NCI-H1417 (cell line): ENCODE measurements around the gene P2RY6.

Experiments used
- DNase-seq, 3 experiments: peaks; one replicate each; lab custom pipeline; 2025; lab: John Stamatoyannopoulos, UW

The P2RY6 gene

DNA sequence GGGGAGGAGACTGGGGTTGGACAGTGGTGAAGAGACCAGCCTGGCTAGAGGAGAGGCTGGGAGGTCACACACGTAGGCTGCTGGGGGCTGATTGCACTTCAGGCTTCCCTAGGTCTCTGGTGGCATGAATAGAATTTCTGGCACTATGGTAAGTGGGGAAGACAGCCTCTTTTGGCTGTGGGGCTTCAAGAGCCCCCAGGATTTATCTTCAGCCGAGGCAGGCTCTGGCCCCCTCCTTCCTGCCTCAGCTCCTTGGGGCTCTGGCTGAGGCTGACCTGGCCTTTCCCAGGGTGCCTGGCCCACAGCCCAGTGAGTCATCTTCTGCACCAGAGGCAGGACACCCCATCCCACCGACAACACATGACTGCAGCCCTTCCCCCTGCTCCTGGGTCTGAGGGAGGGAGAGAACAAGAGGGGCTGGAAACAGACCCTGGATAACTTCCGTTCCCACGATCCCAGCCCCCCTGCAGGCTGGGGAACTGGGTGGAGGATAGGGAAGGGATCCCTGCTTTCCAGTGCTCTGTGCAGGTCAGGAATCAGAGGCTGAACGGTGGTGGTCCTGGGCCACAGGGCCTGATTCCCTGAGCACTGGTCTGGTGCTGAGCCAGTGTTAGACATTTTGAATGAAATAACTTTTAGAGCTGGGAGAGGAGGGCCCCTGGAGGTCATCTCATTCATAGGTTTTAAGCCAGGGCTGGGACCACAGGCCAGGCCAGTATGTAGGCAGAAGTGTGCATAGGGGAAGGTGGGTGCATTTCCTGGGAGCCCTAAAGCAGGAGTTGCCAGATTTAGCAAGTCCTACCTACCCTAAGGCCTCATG, 62.5 kb downstream of the P2RY6 start:
- DNase-seq = no peak

DNA sequence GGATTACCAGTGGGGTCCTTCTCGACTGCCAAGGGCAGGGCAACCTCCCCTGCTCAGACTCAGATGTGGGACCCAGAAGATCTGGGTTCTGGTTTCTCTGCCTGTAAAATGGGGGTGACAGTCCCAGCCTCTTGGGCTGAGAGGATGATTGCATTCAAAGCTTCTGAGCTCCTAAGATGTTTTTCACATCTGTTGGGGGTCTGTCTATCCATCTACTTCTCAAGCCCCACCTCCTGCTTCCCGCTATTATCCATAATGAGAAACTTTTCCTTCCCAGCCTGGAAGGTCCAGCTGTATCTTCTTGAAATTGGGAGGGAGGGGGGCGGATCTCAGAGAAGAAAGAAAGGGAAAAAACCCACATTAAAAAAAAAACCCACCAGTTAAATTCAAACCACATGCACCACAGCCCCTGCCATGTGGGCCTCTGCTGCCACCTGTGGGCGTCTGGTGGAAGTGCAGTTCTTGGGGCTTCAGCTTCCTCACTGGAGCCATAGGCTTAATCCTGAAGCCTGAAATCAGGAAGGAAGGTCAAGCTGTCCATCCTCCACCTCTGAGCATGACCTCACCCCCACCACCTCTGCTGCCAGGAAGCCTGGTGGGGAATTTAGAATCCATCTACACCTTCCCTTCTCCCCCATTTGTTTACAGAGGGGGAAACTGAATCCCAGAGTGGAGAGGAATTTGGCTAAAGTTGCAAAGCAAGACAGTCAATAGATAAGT, 63.2 kb downstream of the P2RY6 start:
- DNase-seq = peak; percentile 65 to 87 (median 81)

DNA sequence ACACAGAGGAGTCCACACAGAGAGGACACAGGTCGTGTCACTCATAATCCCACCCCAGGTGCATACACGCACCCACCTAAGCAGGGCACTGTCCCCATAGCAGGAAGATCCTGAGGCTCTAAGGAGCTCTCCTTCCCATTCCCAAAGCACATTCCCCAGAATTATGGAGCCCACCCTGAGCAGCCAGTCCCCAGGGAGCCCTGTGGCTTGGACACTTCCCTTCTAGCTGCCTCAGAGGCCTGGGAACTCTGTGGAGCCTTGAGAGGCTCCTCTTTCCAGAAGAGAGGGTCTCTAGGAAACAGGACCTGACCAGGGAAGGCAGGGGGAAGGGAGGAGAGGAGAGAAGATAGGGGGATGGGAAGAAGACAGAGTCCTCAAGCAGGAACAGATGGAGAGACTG, 65.7 kb downstream of the P2RY6 start:
- DNase-seq = no peak

DNA sequence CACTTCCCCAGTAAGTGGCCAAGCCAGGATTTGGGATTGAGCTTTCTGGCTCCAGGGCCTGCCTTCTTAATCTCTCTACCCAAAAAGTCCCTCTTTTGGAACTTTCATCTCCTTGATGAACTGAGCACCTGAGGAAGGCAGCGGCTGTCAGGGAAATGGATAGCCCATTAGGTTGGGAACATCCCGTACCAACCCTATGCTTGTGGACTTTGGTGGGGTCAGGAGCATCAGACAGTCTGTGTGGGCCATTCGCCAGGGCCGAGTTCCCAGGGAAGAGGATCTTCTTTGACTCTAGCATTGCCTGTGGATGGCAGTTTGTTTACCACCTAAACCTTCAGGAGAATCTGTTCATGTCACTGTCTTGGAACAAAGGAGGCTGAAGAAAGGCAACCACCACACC, 66.1 kb downstream of the P2RY6 start:
- DNase-seq = no peak

DNA sequence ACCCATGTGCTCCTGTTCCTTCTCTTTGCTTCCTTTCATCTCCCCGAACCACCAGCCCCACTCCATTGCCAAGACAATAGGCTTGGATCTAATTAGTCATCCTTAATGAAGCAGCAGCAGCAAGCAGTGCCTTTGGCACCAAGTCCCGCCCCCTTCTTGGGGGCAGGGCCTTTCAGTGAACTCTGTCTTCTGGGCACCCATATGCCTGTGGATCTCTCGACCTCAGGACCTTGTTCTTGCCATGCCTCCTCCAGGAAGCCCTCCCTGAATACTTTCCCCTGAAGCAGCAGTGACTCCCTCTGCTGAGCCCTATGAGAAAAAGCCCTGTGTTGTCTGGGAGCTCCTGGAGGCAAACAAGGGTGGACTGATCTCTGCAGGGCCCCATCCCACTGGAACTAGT, 68.0 kb downstream of the P2RY6 start:
- DNase-seq = no peak

DNA sequence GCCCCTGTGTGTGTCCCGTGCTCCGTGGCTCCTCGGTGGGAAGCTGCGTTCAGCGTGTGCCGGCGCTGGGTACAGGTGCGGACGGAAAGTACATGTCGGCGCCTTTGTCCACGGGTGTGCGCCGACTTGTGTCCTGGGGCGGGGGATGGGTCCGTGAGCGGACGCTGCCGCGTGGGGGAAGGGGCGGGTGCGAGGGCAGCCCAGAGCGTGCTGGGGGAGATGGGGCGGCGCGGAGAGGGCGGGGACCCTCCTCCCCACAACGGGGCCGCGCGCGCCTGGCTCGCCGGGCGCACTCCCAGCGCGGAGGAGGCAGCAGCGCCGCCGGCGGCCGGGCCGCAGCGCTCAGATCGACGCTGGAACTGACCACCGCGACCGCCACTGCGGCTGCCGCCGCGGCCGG, 70.5 kb downstream of the P2RY6 start:
- DNase-seq = peak in 2 of 3 experiments; percentile 76 to 79

DNA sequence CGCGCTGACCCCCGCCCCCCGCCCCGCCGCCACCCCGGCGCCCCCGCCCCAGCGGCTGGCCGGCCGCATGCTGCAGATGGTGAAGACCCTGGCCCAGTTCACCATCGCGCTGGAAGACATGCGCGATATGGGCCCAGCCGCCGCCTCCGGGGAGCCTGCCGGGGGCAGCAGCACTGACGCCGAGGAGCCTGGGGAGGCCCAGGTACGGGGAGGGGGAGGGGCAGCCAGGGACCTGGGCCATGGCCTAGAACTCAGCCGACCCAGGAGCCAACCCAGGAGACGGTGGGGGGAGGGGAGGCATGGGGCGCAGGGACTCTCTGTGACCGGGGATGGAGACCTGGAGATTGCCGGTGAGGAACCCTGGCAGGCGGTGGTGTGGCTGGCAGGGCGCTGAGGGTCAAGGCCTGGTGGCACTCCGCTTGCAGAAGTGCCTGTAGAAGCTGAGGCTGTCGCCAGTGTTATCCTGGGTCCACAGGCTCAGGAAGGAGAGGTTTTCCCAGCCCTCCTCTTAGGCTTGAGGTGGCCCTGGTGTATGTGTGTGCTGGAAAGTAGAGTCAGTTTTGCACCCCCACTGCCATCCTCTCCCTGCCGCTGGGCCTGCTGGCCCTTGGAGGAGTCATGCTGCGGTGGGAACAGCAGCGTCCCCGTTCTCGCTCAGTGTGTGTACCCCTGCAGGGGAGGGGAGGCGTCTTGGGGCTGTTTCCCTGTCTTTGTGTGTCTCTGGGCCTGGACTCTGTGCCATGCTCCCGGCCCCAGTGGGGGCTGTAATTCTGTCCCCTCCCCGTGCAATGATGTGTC, 71.1 kb downstream of the P2RY6 start:
- DNase-seq = peak in 2 of 3 experiments; percentile 33 to 45

DNA sequence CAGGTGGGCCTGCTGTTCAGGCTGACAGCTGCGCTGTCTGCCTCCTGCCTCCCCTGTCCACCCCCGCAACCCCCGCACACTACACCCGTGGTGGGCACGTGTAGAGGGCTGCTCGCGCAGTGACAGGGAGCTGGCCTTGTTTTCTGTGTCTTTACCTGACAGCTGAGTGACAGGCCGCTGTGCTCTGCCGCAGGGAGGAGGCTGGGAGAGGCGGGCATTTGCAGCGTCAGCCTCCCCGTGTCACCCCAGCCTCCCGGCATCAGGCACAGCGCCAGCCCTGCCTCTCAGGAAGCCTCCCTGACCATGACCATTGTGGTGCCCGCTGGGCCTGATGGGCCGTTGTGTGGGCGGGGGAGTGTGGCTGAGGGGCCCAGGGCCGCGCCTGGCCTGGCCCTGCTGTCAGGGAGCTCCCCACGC, 72.1 kb downstream of the P2RY6 start:
- peak in 2 of 3 experiments; percentile 24 to 48 for DNase-seq

DNA sequence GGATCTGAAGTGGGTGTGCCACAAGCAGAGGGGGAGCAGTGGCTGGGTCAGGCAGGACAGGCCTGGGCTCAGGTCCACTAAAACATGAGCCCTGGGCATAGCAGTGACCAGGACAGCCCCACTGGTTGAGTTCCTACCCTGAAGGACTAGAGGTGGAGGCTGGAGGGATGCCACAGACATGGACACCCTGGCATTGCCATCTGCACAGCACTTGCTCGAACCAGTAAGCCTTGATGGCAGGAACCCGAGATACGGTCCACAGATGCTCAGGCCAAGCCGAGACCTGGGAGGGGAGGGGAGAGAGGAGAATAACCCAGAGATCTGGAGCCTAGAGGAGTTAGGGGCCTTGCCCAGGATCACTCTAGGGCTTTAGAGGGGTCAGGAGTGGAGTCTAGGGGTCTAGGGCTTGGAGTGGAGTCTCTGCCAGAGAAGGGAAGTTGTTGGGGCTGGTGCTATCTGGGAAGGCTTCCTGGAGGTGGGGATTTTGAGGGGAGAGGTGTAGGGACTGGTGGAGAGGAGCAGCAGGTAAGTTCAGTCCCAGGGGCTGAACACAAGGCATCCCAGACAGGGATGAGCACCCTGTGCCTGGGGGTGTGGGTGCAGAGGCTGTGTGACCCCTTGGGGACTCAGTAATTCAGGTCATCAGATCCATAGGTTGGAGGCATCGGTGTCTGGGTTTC, 73.5 kb downstream of the P2RY6 start:
- DNase-seq = no peak

DNA sequence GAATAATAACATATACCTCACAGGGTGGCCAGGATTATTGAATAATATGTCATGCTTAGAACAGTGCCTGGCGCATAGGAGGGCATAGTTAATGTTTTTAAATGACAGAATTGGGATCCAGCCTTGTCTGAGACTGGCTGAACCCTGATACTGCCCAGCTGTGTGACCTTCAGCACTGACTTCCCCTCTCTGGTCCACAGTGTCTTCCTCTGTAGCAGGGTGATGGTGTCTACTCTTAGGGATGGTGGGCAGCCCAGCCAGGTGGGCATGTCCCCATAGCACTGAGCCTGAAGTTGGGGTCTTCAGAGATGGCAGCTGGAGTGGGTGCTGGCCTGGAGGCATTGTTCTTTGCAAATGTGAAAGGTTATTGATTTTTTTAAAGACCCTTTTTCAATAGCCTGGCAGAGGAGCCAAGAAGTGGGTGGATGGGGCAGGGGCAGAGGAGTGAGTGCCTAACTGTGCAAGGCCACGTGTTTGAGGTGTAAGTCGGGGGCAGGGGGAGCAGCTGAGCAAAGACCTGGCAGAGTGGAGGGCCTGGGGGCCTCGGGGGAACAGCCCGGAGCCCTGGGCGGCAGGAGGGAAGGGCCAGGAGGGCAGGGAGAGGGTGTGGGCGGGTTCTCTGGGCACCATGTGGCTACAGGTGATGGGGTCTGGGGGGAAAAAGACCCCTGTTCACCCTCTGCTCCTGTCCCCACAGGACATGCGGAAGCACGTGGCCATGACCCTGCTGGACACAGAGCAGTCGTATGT, 74.2 kb downstream of the P2RY6 start:
- DNase-seq = no peak

DNA sequence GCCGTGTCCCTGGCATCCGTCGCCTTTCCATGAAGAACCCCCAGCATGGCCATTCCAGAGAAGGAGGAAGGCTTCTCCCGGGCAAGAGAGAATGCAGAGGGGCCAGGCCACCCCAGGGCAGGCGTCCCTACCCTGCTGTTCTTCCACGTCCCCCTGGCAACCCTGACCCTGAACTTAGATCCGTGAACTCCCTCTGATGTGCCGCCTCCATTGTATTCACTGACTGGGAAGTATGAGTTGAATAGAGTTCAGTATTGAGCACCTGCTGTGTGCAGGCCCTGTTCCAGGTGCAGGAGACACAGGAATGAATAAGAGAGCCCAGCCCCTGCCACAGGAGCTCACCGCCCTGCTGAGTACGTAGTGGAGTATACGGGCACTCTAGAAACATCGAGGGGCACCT, 74.9 kb downstream of the P2RY6 start:
- no peak for DNase-seq
